ENCODE measurements around the gene SLC24A2.
"Not testable (repeated sequence)": the region's sequence is repeated elsewhere in the genome, so short reads cannot be mapped to it uniquely, and the experiment has no call there.

Gene SLC24A2

DNA sequence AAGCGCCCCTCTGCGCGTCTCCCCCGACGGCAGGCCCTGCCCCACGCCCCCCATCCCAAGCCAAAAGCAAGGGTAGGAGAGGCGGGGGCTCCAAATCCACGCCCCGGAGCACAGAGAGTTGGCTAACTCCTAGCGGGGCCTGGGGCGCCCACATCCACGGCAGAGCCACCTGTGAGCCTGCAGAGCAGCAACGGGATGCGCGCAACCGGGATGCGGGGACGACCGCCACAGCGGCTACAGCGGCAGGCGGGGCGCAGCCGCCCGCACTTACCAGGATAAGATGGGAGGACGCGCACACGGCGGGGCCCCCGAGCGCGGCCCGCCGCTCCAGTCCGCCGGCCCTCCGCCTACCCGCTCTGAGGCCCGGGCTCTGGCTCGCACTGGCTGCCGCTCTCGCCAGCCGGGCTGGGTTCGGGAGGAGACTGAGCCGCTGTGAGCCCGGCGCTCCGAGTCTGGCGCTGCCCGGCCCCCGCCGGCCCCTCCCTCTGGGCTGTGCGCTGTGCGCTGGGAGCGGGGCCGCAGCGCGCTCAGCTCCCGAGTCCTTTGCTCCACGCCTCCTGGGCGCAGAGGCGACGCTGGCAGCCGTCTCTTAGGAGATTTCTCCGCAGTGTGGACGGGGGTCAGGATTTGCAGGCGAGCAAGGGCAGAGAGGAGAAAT, at the start of gene SLC24A2:
Gene SLC24A2 (minus strand): TSS at position 424 of the 658 bp plus-strand sequence.
- Histone ChIP-seq H3K27me3 (replicated peaks) (peaks cover 21% of the 10 kb centered on the region), H3K36me3 (replicated peaks) (no peaks in the 10 kb centered on the region), H3K4me3 (ENCODE audit: low read depth, low read length) (no peak within 1 kb of the TSS), H3K27ac (no peak within 1 kb of the TSS)
- DNase-seq = no peak
- TF ChIP-seq, protein P1, sequence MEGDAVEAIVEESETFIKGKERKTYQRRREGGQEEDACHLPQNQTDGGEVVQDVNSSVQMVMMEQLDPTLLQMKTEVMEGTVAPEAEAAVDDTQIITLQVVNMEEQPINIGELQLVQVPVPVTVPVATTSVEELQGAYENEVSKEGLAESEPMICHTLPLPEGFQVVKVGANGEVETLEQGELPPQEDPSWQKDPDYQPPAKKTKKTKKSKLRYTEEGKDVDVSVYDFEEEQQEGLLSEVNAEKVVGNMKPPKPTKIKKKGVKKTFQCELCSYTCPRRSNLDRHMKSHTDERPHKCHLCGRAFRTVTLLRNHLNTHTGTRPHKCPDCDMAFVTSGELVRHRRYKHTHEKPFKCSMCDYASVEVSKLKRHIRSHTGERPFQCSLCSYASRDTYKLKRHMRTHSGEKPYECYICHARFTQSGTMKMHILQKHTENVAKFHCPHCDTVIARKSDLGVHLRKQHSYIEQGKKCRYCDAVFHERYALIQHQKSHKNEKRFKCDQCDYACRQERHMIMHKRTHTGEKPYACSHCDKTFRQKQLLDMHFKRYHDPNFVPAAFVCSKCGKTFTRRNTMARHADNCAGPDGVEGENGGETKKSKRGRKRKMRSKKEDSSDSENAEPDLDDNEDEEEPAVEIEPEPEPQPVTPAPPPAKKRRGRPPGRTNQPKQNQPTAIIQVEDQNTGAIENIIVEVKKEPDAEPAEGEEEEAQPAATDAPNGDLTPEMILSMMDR (IDR thresholded peaks at IDR 0.05; ENCODE audit: low read depth, low read length, missing control alignments) = no peak
- in situ Hi-C loops (cut with HindIII; ENCODE audit: low pct_ligation_motif_present, low sequenced_read_pairs) = no loop called here

DNA sequence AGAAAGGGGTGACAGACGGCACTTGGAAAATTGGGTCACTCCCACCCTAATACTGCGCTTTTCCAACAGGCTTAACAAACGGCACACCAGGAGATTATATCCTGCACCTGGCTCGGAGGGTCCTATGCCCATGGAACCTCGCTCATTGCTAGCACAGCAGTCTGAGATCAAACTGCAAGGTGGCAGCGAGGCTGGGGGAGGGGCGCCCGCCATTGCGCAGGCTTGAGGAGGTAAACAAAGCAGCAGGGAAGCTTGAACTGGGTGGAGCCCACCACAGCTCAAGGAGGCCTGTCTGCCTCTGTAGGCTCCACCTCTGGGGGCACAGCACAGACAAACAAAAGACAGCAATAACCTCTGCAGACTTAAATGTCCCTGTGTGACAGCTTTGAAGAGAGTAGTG, 44.5 kb upstream of the SLC24A2 start:
- DNase-seq; H3K36me3 ChIP-seq (replicated peaks); in situ Hi-C loops (cut with HindIII; ENCODE audit: low pct_ligation_motif_present, low sequenced_read_pairs): not testable (repeated sequence)

DNA sequence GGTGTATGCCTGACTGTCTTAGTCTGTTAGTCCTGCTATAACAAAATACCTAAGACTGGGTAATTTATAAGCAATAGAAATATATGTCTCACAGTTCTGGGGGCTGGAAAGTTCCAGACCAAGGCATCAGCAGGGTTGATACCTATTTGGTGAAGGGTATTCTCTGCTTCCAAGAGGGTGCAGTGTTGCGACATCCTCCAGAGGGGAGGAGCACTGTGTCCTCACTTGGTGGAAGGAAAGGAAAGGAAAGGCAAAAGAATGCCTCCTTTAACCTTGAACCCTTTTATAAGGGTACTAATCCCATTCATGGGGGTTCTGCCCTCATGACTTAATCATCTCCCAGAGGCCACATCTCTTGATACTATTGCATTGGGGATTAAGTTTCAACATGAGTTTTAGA, 42.0 kb upstream of the SLC24A2 start:
- Histone ChIP-seq H3K36me3 (replicated peaks) (no peaks in the 10 kb centered on the region), H3K27ac (no peak overlapping the region), H3K27me3 (replicated peaks) (no peaks in the 10 kb centered on the region), H3K4me3 (ENCODE audit: low read depth, low read length) (no peak overlapping the region)
- DNase-seq = no peak
- TF ChIP-seq, protein P1 (IDR thresholded peaks at IDR 0.05; ENCODE audit: low read depth, low read length, missing control alignments) = no peak
- in situ Hi-C loops (cut with HindIII; ENCODE audit: low pct_ligation_motif_present, low sequenced_read_pairs) = no loop called here

More for the DNA sequence above, 44.5 kb upstream of the SLC24A2 start:
- not testable (repeated sequence) for H3K27ac ChIP-seq; H3K27me3 ChIP-seq (replicated peaks); H3K4me3 ChIP-seq (ENCODE audit: low read depth, low read length)

DNA sequence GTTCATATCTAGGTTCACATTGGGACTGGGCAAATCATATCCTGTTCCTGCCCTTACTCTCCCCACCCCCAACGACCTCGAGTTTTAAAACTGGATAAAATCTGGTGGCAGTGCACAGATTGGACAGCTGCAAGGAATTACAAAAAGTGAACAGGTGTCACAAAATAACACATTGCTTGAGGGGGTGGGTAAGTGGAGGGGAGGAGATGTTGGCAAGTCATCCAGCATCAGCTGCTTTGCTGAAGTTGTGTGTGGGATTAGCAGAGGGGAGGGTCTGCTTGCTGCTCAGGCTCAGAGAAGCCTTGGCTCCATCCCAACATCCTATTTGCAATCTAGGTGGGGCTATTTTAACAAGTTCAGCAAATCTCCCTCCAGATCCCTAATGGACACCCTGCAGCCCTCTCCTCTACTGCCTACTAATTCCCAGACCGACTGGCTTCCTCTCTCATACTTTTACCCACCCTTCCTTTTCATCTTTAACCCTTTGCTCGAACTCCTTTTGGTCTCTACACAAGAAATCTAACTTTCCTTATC, 39.8 kb upstream of the SLC24A2 start:
- no peak overlapping the region for H3K27ac ChIP-seq
- H3K27me3 ChIP-seq (replicated peaks) = no peaks in the 10 kb centered on the region
- DNase-seq = no peak
- H3K36me3 ChIP-seq (replicated peaks) = no peaks in the 10 kb centered on the region
- TF ChIP-seq, protein P1 (IDR thresholded peaks at IDR 0.05; ENCODE audit: low read depth, low read length, missing control alignments) = no peak
- H3K4me3 ChIP-seq (ENCODE audit: low read depth, low read length) = no peak overlapping the region
- in situ Hi-C loops (cut with HindIII; ENCODE audit: low pct_ligation_motif_present, low sequenced_read_pairs) = no loop called here

DNA sequence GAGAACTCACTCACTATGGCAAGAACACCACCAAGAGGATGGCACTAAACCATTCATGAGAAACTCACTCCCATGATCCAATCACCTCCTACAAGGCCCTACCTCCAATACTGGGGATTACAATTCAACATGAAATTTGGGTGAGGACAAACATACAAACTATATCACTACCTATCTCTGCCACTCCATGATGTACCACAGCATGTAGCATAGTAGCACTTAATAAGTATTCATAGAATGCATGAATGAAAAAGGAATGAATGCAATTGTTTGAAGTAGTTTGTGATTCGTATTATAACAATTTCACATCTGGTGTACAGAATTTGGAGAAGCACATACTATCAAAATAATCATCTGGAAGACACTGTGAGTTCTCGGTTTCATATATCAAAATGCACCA, 27.9 kb upstream of the SLC24A2 start:
- Histone ChIP-seq H3K36me3 (replicated peaks) (no peaks in the 10 kb centered on the region), H3K4me3 (ENCODE audit: low read depth, low read length) (no peak overlapping the region), H3K27ac (no peak overlapping the region), H3K27me3 (replicated peaks) (no peaks in the 10 kb centered on the region)
- DNase-seq = no peak
- in situ Hi-C loops (cut with HindIII; ENCODE audit: low pct_ligation_motif_present, low sequenced_read_pairs) = no loop called here
- TF ChIP-seq, protein P1 (IDR thresholded peaks at IDR 0.05; ENCODE audit: low read depth, low read length, missing control alignments) = no peak

DNA sequence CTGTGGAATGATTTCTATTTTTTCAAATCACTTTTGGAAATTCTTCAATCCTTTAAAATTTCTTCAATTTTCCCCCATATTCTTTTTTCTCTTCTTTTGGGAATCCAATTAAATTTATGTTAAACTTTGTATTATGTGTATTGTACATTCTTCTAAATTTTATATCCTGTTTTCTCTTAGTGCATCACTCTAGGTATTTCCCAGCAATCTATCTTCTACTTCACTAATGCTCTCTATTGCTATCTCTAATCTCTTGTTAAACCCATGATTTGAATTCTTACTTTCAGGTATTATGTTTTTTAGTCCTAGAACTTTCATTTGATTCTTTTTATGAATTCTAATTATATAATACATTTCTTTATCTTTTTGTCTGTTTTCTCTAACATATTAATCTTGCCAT, 23.4 kb upstream of the SLC24A2 start:
- H3K27me3 ChIP-seq (replicated peaks) = no peaks in the 10 kb centered on the region
- DNase-seq = no peak
- TF ChIP-seq, protein P1 (IDR thresholded peaks at IDR 0.05; ENCODE audit: low read depth, low read length, missing control alignments) = no peak
- H3K27ac ChIP-seq = no peak overlapping the region
- no peaks in the 10 kb centered on the region for H3K36me3 ChIP-seq (replicated peaks)
- in situ Hi-C loops (cut with HindIII; ENCODE audit: low pct_ligation_motif_present, low sequenced_read_pairs) = no loop called here
- no peak overlapping the region for H3K4me3 ChIP-seq (ENCODE audit: low read depth, low read length)
